Activated CD4-positive, CD25-positive, alpha-beta regulatory T cell treated with anti-CD3 and anti-CD28 coated beads, Interleukin-2, amount 50 U/mL, for 72 hours (primary cell): ENCODE data around the gene ALDOB.
A peak's percentile ranks its signal among the peaks of the same experiment; 100 is the strongest.

Experiments used
- DNase-seq: peaks from one replicate; pipeline ENCODE4 v3.0.0; 2021

Gene ALDOB

DNA sequence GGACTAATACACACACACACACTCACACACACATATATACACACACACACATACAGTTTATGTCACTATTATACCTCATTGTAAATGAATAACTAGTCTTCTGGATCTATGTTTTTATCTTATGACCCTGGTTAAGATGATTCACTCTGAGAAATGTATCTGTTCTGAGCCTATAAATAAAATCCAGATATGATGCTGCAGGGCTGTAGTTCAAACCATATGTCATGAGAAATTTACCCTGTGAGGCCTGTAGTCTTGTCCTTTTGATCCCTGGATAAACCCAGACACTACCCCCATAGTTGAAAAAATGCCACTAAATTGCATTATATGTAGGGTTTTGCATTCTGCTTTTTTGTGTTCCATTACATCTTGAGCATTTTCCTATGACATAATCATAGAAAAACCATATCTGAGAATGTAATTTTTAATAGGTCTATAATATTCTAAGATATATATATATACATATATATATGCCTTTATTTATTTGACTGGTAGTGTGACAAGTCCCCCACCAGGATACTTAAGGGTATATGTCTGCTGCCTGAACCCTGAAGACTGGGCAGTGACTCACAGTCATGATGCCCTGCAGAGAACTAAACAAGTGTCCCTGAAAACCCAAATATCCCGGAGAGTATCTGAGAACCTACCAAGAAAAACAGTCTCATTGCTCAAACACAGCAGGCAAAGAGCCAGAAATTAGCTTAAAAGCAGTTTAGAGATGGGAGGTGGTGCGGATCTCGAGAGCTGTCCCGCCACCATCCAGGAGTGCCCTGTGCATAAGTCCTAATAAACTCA lies 18.4 kb upstream of the ALDOB start:
- no peak for DNase-seq

DNA sequence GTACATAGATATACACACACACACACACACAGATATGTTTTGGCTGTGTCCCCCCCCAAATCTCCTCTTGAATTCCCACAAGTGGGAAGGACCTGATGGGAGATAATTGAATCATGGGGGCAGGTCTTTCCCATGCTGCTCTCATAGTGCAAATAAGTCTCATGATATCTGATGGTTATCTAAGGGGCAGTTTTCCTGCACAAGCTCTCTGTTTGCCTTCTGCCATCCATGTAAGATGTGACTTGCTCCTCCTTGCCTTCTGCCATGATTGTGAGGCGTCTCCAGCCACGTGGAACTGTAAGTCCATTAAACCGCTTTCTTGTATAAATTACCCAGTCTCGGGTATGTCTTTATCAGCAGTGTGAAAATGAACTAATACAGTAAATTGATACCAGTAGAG lies 15.9 kb upstream of the ALDOB start:
- no peak for DNase-seq

DNA sequence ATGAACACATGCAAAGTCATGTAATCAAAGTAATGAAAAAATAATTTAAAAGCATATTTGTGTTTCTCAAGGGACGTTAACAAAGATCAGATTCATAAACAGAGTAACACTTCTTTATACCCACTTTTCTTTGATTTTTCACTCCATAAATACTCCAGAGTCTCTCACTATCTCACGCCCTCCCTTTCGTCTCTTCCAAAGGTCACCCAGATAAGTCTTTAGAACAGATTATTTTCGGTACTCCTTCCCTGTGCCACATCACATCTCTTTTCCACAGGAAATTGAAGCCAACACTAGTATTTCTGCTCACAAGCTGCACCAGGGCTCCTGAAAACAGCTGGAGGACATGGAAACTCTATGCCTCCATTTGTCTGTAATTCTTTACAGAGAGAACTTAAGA lies 15.4 kb upstream of the ALDOB start:
- no peak for DNase-seq

DNA sequence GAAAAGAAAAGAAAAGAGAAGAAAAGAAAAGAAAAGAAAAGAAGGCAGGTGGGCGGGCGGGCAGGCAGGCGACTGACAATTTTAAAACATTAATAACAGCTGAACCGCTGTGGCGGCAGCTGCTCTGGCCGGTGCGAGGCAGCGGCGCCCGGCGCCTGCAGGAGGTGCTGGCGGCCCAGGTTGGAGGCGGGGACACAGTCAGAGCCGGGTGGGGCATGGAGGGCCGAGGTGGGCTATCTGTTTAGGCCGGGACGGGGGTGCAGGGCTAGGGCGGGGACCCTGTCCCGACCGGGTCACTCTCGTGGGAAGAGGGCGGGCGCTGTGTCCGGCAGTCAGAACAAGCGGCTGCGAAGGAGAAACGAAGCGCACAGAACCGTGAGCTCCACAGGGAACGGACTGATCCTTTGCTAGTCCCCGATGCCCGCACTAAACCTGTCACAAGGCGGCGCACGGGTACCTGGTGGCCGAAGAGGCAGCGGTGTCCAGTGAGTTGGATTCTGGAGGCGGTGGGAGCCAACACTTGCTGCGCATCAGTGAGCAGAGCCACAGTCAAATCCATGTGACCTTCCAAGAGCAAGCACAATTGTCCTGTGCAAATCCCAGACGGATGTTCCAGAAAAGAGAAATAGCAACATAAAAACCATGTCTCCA lies 13.6 kb upstream of the ALDOB start:
- peak; percentile 35 for DNase-seq

DNA sequence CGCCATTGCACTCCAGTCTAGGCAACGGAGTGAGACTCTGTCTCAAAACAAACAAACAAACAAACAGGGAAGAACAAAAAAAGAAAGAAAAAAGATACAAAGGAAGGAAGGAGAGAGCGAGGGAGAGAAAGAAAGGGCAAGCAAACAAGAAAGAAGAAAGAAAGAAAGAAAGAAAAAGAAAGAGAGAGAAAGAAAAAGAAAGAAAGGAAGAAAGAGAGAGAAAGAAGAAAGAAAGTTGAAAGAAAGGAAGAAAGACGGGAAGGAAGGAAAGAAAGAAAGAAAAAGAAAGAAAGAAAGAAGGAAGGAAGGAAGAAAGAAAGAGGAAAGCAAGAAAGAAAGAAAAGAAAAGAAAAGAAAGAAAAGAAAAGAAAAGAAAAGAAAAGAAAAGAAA lies 13.1 kb upstream of the ALDOB start:
- DNase-seq = no peak

DNA sequence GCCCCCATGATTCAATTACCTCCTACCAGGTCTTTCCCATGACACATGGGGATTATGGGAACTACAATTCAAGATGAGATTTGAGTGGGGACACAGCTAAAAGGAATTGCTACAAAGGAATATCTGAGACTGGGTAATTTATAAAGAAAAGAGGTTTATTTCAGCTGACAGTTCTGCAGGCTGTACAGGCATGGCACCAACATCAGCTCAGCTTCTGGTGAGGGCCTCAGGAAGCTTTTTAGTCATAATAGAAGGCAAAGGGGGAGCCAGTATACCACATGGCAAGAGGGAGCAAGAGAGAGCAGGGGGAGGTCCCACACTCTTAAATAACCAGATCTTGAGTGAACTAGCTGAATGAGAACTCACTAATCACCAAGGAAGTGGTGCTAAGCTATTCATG lies 11.2 kb upstream of the ALDOB start:
- no peak for DNase-seq

DNA sequence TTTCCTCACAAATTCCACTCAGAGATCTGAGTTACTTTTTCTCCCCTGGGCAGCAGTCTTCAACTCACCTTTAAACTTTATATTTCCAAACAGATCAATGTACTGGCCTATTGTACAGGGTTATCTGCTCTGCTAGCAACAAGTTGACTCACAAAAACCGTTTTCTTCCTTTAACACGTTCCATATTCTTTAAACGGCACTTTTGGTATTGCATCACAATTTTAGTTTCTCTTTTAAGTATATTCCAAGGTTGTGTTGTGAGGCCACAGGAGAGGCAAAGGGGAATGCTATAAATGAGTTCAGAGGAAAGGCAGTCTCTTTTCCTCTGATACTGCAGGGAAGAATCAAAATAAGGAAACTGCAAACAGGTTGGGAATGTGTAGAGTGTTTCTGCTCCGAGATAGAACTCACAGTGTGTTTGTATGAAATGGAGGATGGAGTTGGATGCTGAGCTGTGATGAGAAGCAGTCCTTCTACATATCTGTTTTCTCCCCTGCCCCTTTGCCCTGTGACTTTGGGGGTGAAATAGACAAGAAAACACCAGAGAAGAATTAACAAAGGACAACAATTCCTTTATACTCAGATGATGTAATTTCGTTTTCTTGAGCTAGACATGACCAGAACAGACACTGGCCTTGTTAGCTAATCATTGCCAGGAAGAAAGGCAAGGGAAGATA lies 9.9 kb upstream of the ALDOB start:
- DNase-seq = no peak

DNA sequence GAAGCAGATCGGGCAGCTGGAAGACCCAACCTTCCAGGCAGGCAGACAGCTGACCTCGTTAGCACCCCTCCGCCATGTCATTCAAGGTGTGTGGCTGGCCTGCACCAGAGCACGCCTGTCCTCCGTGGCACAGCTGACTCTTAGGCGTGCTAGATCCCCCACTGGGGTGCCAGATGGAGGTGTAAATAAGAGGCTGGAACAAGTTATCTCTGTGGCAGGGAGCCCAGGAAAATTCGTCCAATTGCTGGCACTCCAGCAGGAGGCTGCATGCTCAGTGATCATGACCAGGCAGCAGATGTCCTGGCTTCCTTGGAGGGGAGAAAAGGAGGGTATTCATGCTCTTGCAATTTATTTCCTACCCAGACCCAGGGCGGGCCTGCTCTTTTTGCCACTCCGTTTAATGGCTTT lies 7.8 kb upstream of the ALDOB start:
- DNase-seq = no peak

DNA sequence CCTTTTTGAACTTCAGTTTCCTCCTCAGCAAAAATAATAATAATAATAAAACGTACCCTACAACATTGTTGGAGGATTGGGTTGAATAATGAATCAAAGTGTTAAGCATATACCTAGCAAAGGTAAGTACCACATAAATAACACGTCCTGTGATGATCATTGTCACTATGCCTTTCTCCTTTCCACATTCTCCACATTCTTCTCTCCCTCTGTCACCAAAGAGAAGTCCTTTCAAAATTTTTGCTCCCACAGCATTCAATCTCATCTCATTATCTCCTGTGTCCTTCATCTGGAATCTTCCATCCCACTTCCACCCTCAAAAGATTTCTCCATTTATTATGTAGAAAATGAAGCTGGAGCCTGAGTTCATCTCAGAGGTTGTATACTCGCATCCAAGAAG lies 7.2 kb upstream of the ALDOB start:
- no peak for DNase-seq

DNA sequence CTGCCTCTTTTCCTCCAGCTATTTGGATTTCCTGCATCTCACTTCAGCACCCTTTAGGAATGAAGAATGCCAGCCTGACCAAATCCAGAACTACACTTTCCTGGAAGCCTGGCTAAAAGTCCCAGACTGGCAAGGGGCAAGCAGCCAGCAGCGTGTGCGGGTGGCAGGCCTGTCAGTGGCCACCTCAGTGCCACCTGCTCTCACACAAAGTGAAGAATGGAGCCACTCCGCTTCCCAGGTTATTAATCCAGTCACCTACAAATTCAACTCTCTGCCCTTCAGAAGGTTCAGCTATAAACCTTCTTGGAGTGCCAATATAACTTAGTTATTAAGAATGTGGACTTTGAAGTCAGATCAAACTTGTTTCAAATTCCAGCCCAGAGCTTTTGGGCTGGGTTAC lies 6.7 kb upstream of the ALDOB start:
- DNase-seq = no peak

DNA sequence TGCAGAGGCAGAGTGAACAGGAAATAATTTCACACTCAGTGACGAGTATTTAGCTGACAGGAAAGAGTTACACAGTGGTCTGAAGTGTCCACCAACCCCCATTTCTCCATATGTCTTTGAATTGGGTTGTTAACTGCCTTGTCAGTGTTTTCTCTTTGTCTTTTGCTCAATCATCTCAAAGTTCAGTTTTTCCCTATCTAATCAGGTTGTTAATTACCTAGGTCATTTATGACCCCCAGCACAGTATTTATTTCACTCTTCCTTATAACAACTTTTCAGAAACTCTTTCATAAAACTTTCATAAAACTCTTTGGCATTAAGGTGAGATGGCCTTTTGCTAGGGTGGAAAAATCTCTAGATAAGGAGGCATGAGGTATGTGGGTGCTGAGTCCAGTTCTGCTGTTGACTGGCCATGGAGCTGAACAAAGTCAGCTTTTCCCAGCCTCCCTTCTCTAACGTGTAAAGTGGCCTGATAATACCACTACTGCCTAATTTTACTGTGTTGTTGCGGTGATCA lies 5.2 kb upstream of the ALDOB start:
- no peak for DNase-seq

DNA sequence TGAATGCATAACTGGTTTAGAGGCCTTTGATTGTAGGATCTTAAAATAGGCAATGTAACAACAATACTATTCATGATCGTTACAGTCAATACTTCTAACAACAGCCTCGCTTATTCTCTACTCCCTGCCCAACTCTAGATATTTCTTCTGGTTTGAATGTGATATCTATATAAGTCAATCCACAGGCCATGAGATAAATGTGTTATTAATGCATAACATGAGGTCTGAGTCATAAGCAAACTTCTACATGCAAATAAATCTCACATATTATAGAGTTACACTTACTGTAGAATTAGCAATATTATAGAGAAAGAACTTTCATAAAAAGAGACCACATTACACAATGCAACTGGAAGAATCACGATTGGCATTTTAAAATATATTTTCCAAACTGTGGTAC lies 2.9 kb upstream of the ALDOB start:
- no peak for DNase-seq

DNA sequence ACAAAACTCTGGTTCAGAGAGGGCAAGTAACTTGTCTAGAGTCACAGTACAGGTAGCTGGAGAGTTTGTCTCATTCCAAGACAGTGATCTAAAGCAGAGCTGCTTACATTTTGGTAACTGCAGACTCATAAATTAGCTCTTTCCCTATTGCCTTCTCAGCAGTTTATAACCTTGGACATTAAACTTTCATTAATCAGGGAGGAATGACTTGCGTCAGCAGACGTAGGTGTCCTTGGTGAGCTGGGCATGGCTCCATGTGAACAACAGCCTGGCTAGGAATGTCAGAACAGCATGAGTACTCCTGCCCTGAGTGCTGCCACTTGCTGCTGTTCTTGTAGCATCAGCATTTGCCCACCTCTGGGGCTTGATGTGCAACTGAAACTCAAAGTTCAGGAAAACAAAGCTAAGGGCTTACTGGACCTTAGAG lies 2.2 kb upstream of the ALDOB start:
- DNase-seq = no peak

DNA sequence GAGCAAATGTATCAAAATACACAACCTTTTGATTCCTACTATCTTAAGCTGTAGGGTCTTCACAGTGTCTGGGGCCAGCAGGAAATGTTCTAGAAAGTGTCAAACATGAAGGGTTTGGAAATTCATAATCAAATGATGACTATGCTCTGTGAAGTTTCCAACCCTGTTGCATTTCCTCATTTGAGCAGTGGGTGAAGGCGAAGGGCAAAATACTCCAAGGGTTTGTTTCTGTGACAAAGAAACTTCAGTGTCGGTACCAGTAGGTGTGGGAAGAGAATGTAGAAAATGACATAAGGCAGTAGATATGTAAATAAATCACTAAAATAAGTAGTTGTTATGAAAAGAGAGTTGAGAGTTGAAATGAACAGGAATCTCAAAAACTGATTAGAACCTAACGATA lies 576 bp downstream of the ALDOB start:
- DNase-seq = no peak

DNA sequence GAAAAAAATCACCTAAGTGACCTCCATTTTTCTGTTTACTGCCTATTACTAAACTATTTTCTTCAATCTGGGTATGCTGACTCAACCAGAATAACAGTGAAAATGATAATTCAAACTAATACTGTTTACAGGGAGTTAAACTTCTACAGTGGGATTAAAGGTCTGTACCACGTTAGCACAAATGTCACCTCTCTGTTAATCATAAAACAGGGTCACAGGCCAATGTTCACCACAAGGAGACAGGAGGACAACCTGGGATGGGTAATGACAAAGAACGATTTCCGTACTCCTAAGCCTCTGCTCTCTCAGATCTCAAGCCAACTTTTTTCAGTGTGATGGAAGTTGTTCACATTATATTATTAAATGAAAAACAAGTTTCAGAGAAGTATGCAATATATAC lies 2.3 kb downstream of the ALDOB start:
- DNase-seq = no peak

DNA sequence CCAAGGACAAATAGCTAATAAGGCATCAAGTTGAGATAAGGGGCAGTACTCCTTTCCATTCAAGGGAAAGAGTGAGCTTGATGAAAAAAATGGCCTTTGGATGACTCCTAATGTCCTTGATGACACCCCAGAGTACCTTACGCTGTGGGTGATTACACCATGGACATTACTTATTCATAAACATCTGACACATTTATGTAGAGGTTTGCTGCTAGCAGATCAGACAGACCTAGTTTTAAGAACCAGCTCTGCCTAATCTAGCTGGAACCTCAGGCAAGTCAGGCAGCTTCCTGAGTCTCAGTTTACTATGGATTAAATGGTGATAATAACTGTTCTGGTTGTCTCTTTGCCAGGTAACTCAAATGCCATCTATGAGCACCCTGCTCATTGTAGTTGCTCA lies 2.8 kb downstream of the ALDOB start:
- no peak for DNase-seq

DNA sequence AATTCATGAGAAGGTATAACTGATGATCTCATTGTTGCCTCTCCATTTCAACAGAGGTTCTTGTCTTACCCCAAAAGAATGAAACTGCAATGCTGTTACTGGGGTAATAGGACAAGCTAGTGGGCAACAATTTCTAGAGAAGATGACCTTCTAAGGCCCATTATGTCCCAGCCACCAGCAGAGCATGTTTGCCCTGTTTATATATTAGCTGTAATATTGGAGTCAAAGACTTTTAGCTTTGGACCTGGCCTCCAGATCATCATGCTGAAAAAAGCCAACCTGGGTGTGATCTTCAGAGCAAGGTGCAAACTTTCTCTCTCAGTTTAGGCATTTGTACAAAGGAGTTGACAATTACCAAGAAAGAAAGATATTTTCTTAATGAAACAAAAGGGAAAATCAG lies 3.4 kb downstream of the ALDOB start:
- no peak for DNase-seq

DNA sequence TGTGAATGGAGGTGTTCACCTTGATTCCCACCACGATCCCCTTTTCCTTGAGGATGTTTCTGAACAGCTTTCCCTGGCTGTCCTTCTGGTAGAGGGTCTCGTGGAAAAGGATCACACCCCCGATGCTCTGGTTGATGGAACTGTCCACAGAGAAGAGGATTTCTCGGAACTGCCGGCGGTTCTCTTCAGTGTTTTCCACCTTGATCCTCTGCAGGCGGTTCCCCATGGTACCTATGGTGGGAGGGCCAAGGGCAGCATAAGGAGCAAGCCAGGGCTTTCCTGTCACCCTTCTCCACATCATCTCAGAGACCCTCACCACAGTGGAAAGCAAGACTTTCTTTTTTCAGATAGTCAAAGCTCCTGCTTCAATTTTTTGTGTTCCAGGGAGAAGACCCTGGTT lies 5.8 kb downstream of the ALDOB start:
- DNase-seq = no peak

DNA sequence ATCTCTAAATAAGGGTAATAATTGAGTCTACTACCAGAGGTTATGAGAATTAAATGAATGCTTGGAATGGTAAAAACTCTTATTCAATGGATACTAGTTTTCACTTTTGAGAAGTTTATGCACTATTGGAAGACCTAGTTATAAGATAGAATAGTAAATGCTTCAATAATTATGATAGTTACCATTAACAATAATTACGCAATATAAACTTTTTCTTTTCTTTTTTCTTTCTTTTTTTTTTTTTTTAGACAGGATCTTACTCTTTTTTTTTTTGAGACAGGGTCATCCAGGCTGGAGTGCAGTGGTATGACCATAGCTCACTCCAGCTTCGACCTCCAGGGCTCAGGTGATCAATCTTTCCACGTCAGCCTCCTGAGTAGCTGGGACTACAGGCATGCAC lies 6.7 kb downstream of the ALDOB start:
- no peak for DNase-seq

DNA sequence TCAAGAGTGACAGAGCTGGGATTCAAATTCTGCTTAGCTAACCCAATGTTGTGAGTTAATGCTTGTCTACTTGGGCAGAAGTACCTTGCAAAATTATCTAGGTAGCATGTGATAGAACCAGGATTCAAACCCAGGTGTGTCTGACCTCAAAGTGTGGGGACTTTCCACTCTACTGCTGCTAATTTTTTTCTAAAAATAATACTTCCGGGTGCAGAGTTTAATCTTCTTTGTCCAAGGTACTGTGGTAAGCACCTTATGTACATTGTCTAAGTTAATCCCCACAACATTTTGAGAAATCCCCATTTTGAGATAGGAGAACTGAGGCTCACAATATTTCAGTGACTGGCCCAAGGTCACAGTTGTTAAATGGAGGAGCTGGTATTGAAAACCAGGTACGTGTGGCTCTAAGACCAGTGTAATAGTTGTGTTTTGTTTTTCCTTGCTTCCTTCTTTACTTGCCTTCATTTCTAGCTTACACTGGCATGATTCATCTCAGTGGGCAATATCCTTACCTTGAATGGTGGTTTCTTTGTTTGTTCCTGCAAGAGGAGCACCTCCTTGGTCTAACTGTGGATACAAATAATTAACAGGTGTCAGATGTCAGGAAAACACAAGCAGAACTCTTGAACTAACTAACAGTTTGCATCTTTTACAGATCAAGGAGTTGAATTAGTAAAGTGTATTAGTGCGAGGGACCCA lies 7.5 kb downstream of the ALDOB start:
- no peak for DNase-seq

DNA sequence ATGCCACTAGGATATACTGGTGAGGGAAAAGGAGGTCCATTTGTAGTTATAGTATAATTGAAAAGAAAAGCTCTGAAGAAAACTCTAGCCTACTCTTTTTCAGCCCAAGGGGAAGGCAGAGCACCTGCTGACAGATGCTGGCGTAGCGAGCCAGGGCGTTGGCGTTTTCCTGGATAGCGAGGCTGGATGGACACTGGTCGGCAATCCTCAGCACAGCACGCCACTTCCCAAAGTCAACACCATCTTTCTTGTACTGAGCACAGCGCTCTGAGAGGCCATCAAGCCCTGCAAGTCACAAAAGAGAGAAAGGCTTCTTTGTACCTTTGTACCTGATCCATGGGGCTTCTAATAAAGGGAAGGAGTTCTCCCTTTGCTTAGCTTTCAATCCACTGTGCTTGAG lies 8.2 kb downstream of the ALDOB start:
- DNase-seq = no peak

DNA sequence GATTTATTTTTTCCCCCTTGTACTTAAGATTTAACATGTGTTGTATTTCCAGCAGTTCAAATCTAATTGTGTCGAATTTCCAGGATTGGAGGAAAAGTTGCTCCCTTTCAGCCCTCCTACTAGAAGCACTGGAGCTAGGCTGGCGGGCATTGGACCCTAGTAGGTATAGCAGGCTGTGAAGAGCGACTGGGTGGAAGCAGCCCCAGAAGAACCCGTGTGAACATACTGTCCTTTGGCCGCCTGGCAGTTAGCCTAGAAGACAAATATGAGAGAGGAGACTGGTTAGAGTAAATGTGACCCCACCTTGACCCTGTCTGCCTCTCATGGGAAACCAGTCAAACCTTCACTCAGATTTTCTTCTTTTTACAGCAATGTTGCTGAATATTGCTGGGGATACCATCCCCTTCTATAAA lies 13.9 kb downstream of the ALDOB start:
- DNase-seq = no peak

DNA sequence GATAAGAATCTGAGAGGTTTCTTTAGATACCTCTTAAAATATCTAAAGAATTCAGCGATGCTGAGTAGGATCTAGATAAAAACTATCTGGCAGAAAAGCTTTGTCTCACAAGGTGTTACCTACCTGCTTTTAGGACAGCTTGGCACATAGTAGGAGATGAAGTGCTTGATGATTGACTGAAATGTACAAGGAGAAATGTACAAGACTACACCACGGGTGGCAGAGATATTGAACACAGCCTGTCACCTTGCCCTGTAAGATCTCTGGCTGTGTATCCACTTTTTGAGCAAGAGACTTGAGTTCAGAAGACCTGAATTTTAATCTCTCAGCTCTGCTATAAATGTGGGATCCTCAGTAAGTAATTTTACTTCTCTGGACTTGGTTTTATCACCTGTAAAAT lies 15.7 kb downstream of the ALDOB start:
- no peak for DNase-seq
